ENCODE measurements around the gene DGUOK. TPM values are rescaled to one million over a fixed set of nuclear protein-coding genes. Genes with fewer than 3 reads are reported as not detected.

Gene DGUOK
- total and polyA plus RNA-seq, 10 of the 15 experiments (the other 5 are each of a cell fraction or from before 2014, with no cell fraction given): 64.4 to 234 (median 91.4) TPM

- Histone ChIP-seq H3K79me2 (ENCODE audit: control insufficient read depth, insufficient read depth, low read length) (peaks cover 86% of the 10 kb centered on the region), H3K36me3 (ENCODE audit: control insufficient read depth in 2 of 2, insufficient read depth in 2 of 2, low read length in 1 of 2) (peaks cover 0 to 13% of the 10 kb centered on the region in 2 experiments; a peak in 2 of 4 replicates), H3K4me2 (ENCODE audit: control insufficient read depth, insufficient read depth) (no peak overlapping the region), H3K9ac (ENCODE audit: control insufficient read depth, insufficient read depth, low read length) (peak overlapping the region; percentile 79; the same call in 1 of the 2 replicates), H2AFZ (ENCODE audit: control insufficient read depth, low read depth, low read length) (no peak overlapping the region), H3K4me3 (no peak overlapping the region), H3K27ac (ENCODE audit: control insufficient read depth, insufficient read depth) (peak overlapping the region; percentile 88), H3K4me1 (ENCODE audit: control insufficient read depth, insufficient read depth, low read length) (peaks cover 12% of the 10 kb centered on the region), H4K20me1 (ENCODE audit: control insufficient read depth, insufficient read depth) (peaks cover 12% of the 10 kb centered on the region; the same call in 1 of the 2 replicates), H3K9me3 (replicated peaks; ENCODE audit: control insufficient read depth, insufficient read depth, low read length) (no peaks in the 10 kb centered on the region), H3K27me3 (replicated peaks in 1 of 2; ENCODE audit: control insufficient read depth in 2 of 2, insufficient read depth in 2 of 2, low read length in 1 of 2) (no peaks in the 10 kb centered on the region)
- no peak for FAIRE-seq
- DNase-seq (ENCODE audit: low read depth, low spot score): no peak
- WGBS (ENCODE audit: insufficient coverage, insufficient replicate concordance, low lambda C conversion rate, missing lambda C conversion rate): 0% methylated on average over 12 of the region's 58 CpGs
- ChIA-PET POLR2A (interaction anchor here (1.0 to 4.4 kb wide), 8 partner anchors 15 to 95 kb away, joined by 3 to 34 read pairs (median 3); no protein-coding TSS in a partner anchor), RAD21 (ENCODE audit: unreplicated experiment) (interaction anchor here (1.4 to 5.6 kb wide), 6 partner anchors 9 to 160 kb away, joined by 3 to 96 read pairs (median 50); partner anchors contain the start of genes DGUOK and STAMBP), SMC1A (ENCODE audit: uncharacterized antibody, unreplicated experiment) (interaction anchor here (0.6 to 5.6 kb wide), 5 partner anchors 14 to 158 kb away, joined by 3 to 46 read pairs (median 30); partner anchors contain the start of gene STAMBP), CTCF (interaction anchor here (2.2 to 5.3 kb wide), 4 partner anchors 75 to 162 kb away, joined by 6 to 78 read pairs (median 54); partner anchors contain the start of gene STAMBP)
- in situ Hi-C loops (cut with MboI): no loop called here
- ATAC-seq: no peak
- no TSS peak for BruUV-seq (replicated peaks)
- intact Hi-C loops (cut with micrococcal nuclease; ENCODE audit: unreplicated experiment): loop anchor here (1.0 to 10.0 kb wide), 3 partner anchors 14 to 160 kb away; partner anchors contain the start of gene STAMBP
- TF ChIP-seq FOXK2 (IDR thresholded peaks at IDR 0.05) (no peak), CUX1 (IDR thresholded peaks at IDR 0.05; ENCODE audit: insufficient replicate concordance, low read depth, low read length) (no peak), FOXM1 (IDR thresholded peaks at IDR 0.05; ENCODE audit: low read depth, low read length) (no peak), YY1 (IDR thresholded peaks at IDR 0.05; ENCODE audit: low read depth, low read length) (peak; percentile 47; the same call in 1 of the 2 replicates), SMC3 (IDR thresholded peaks at IDR 0.05; ENCODE audit: borderline replicate concordance, low read length) (no peak), HDAC2 (IDR thresholded peaks at IDR 0.05) (no peak), ZNF207 (IDR thresholded peaks at IDR 0.05; ENCODE audit: borderline replicate concordance) (no peak), PKNOX1 (IDR thresholded peaks at IDR 0.05) (no peak), NFYA (IDR thresholded peaks at IDR 0.05; ENCODE audit: borderline replicate concordance, low read depth, low read length) (no peak), CREM (IDR thresholded peaks at IDR 0.05; ENCODE audit: low read depth) (no peak), NR2C1 (IDR thresholded peaks at IDR 0.05) (0 out of 2 replicates have a peak, but pooled peaks have one; percentile 2), SMARCA5 (IDR thresholded peaks at IDR 0.05) (peak; percentile 29; the same call in 1 of the 2 replicates), POLR2A (IDR thresholded peaks at IDR 0.05; ENCODE audit: low read depth, low read length) (peak; percentile 80; the same call in 1 of the 2 replicates), CHD1 (IDR thresholded peaks at IDR 0.05; ENCODE audit: low read depth, low read length) (no peak), ZBTB40 (IDR thresholded peaks at IDR 0.05; ENCODE audit: borderline replicate concordance) (no peak)
Measured at GRCh38 chr2:73984922-73985307, 58.2 kb downstream of the DGUOK start.

Measured in GM12878 (cell line).